SK-MEL-5 (cell line): Measurements from ENCODE around the gene DPF3. TPM values are rescaled to one million over a fixed set of nuclear protein-coding genes. Genes with fewer than 3 reads are reported as not detected.

Experiments used
- DNase-seq: peaks from one replicate; pipeline ENCODE4 v3.0.0-alpha.2; 2016; ENCODE audit warnings: low read depth, low spot score
- in situ Hi-C: cut with HindIII; loops from 2 replicates; pipeline ENCODE4 v1.10.0; 2016; ENCODE audit warnings: low sequenced_read_pairs, high pct_unique_total_duplicates, low pct_unique_long_range_greater_than_20kb
- total RNA-seq: library from RNA; depleted of rRNA; stranded (reverse); fragments of >200 nt; shearing (Covaris generic); gene quantifications from 2 replicates; pipeline ENCODE4 v1.2.3, GENCODE V29; 2014

The DPF3 gene
- total RNA-seq, 1 experiment from 2014 or later = 1.3 TPM

DNA sequence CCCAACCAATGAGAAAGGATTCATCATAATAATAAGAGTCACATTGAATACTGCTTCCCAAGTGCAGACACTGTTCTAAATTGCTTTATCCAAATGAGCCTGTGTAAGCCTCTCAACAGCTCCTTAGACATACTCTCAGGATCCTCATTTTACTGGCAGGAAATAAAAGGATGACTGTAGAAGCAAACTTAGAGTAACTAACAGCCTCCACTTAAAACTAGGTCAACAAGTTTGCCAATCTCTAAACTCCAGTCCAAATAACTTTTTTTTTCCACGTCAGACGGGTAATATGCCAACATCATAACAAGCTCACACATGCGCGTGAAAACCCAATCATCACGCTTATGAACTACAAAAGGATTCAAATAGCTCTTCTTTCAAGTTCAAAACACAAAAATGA is 15.3 kb upstream of the DPF3 start:
- in situ Hi-C loops = no loop called here
- no peak for DNase-seq

DNA sequence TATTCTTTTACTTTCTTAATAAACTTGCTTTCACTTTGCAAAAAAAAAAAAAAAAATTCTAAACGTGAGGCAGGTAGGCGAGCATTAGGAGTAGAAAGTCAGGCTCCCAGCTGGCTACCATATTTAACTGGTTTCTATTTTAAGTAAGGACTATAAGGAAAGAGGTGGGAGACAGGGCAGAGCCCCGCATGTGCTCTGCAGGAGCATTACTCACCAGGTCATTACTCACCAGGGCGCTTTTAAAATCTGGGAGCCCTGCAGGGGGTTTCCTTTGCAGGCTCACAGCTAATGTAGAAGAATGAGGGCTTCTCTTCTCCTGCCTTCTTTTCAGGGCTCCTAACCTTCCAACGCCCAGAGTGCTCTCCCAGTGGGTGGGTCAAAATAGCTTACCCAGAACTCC is 14.0 kb upstream of the DPF3 start:
- in situ Hi-C loops = no loop called here

DNA sequence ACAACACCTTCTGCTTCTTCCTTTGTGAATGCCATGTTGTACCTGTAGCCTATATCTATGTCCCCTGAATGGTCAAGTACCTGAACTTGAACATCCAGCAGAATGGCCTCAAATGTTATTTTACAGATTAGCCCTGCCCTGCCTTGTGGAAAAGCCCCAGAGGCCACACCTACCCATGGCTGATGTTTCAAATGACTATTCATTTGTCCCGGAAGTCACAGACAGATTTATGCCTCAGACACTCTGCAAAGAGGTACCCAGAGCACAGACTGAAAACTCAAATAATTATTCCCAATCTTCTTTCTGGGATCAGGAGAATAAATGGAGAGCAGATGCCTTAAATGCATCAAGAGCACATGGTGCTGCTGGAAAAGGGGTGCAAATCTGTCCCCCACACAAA is 13.0 kb upstream of the DPF3 start:
- DNase-seq = no peak
- in situ Hi-C loops = no loop called here

More for the DNA sequence above, 14.0 kb upstream of the DPF3 start:
- DNase-seq = peak; percentile 59

DNA sequence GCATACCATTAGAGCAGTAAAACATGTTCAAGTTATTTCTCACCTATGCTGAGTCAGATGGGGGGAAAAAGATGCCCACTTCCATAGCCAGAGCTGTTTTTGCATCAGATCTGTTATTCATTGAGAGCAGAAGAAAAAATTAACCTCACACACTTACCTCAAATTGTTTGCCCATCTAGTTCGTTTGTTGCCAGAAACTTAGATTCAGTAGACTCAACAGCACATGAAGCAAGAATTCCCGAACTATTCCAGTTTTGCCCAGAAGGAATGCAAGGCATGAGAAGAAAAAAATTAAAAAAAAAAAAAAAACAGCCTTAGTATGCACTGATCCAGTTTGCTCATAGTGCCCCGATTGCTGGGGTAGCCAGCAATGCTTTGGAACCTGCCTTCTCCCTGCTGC is 12.4 kb upstream of the DPF3 start:
- in situ Hi-C loops = no loop called here
- DNase-seq = no peak

DNA sequence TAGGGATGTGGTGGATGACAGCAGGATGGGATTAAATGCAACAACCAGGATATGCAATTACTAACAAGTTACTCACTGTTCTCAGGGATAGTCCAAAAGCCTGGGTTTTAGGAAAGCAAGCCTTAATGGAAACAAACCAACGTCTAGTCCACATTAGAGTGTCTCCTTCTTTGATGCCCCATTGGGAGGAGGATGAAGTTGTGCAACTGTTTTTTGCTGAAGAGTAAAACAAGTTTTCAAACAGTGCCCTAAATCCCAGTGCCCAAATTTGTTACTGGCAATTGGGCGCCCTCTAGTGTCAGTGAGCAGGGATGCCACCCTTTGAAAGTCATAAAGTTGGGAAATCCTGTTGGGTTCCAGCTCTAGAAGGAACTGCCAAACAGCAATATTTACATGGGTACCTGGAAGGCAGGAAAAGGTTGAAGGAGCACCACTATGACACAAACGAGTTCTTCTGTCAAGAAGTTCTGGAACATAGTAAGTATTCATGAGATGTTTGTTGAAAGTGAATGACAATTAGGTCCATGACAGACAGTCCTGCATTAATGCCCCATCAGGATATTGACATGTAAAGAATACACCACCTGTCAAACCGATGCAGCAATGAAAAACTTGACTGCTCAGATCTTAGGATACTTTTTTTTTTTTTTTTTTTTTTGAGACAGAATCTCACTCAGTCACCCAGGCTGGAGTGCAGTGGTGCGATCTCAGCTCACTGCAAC is 11.1 kb upstream of the DPF3 start:
- in situ Hi-C loops = no loop called here

DNA sequence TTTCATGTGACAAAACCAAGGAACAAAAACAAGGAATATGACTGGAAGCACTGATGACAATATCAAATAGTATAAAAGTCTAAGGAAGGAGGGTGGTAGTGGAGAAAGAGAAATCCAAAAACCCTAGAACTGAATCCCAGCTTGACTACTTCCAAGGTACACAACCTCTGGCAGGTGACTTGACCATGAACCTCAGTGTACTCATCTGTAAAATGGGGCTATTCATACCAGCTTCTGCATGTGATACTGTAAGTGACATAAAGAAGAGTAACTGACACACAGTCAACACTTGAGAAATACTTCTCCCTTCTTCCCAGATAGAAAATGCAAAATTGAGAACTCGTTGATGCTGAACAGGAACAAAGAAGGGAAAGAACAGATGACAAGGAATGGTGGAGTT is 10.3 kb upstream of the DPF3 start:
- no peak for DNase-seq
- in situ Hi-C loops = no loop called here

More for the DNA sequence above, 11.1 kb upstream of the DPF3 start:
- peak; percentile 73 for DNase-seq

DNA sequence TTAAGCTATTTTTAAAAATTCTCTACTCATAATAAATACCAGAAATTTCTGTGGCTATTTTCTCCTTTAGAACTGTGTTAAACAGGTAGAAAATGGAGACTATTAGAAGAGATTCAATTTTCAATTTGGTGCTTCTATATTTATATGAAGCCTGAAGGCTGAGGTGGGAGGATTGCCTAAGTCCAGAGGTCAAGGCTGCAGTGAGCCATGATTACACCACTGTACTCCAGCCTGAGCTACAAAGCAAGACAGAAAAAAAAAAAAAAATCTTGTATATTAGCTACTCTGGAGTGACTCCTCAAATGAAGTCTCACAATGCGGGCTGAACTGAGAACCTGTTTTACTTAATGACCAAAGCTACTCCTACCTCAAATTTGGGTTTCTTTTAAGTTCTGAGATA is 9.8 kb upstream of the DPF3 start:
- in situ Hi-C loops = no loop called here
- no peak for DNase-seq

DNA sequence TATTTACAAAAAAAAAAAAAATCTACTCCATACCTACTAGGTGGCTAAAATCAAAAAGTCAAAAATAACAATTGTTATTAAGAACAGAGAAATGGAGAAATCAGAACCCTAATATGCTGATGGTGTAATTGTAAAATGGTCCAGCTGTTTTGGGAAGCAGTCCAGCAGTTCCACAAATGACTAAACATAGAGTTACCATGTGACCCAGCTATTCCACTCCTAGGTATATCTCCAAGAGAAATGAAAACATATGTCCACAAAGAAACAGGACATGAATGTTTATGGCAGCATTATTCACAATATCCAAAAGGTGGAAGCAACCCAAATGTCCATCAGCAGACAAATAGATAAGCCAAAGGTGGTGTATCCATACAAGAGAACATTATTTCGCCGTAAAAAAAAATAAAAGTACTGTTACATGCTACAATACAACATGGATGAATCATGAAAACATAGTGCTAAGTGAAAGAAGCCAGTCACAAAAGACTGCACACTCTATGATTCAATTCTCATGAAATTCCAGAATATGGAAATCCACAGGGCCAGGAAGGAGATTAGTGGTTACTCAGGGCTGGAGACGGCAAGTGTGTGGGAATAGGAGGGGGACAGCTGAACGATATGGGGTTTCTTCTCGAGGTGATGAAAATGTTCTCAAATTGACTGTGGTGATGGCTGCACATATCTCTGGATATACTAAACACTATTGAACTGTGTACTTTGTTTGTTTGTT is 9.1 kb upstream of the DPF3 start:
- no peak for DNase-seq
- in situ Hi-C loops = no loop called here

DNA sequence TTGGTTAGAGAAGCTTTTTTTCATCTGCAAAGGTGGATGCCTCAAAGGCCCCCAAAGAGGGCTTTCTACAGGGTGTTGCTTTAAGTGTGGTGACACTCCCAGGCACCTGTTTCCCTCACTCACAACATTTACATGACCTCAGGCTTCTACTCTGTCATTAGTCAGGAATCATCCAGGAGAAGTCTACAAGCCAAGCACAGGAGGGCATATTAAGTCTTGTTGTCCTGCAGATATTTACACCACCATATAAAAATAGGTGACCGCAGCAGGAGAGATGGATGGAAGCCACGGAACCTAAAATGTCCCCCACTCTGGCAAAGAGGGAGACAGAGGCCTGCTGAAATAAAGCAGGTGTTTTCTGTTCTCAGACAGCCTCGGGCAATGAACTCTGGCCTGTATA is 7.5 kb upstream of the DPF3 start:
- in situ Hi-C loops = no loop called here
- DNase-seq = no peak

DNA sequence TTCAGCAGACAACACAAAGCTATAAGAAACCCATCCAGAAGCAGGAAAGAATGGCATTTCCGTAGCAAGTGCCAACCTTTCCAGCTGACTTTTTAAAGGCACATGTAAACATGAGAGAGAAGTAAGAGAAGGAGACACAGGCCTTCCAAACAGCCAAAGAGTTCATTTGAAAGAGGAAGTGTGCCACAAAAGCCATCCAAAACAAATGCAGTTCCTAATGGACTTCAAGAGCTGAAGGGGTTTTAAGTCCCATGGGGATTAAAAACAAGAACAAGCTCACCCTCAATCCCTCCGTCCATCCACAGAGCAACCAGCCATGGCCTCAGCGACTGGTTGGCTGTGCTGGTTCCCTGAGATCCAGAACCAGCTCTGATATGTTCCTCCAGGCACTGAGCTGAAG is 4.5 kb upstream of the DPF3 start:
- in situ Hi-C loops = no loop called here

DNA sequence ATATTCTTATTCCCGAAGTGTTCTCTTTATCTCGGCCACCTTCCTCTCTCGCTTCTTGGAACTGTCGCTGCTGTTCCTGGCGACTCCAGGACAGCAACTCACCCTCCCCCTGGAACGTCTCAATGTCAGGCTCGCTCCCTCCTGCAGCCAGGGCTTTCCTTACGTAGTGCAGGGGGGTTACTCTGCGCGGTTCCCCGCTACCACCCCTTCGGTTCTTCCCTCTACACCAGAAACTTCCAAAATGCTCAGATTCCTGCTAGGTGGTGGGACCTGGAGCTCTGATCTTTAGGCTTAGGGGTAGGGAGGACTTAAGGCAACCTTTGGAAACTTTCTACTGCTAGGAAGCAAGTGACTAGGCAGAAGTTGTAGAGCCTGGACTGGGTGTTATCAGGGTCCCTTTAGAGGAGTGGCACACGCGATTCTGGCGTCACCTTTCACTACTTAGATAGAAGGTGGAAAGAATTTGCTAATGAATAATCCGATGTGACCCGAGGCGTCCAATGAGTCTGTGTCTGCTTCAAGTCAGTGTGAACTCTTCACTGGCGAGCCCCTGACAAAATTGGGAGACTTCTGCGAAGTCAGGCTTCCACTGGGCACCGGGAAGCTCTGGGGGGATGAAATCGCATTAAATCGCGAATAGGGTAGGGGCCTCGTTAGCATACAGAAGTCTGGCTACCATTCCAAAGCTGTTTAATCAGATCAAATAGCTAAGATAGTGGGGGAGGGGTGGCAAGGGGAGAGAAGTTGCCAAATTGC is 900 bp upstream of the DPF3 start:
- no peak for DNase-seq
- in situ Hi-C loops = no loop called here

More for the DNA sequence above, 4.5 kb upstream of the DPF3 start:
- DNase-seq = no peak

DNA sequence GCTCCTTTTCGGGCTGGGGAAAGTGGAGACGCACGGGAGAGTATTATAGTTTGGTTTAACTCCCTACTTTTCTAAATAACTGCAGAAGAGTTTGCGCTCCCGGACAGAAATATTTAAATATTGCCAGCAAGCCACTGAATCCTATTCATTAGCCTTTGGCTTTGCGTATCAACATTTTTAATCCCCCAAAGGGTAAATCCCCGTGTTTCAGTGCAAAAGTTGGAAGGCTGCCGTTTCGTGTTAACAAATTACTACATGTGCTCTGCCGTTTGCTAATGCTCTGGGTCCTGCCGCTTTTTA is 372 bp upstream of the DPF3 start:
- in situ Hi-C loops = no loop called here
- no peak for DNase-seq

DNA sequence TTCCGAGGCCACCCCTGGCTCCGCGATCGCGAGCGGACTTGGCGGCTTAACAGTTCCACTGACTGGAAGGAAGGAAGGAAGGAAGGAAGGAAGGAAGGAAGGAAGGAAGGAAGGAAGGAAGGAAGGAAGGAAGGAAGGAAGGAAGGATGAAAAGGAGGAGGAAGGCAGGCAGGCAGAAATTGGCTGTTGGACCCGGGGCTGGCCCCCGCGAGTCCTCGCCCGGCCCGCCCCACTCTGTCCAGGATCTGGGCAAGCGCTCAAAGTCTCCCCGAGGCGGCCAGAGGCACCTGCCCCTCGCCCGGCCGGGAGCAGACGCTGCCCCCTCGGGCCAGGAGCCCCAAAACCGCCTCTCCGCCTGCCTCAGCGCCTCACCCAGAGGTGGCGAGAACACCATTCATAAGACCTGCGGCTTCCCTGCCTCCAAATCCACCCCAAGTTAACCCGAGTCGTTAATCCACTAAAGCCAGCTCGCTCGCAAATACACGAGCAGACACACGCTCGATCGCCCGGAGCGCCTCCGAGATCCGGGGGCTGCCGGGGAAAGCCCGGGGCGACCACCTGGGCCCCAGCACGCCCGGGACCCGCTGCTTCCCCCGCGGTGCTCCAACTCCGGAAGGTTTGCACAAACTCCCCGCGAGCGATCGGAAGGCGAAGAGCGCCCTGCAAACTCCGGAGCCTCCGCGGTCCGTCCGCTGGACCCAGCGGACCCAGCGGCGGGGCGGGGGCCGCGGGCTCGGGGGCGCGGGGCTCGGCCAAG is 844 bp downstream of the DPF3 start:
- DNase-seq = no peak
- in situ Hi-C loops = no loop called here

DNA sequence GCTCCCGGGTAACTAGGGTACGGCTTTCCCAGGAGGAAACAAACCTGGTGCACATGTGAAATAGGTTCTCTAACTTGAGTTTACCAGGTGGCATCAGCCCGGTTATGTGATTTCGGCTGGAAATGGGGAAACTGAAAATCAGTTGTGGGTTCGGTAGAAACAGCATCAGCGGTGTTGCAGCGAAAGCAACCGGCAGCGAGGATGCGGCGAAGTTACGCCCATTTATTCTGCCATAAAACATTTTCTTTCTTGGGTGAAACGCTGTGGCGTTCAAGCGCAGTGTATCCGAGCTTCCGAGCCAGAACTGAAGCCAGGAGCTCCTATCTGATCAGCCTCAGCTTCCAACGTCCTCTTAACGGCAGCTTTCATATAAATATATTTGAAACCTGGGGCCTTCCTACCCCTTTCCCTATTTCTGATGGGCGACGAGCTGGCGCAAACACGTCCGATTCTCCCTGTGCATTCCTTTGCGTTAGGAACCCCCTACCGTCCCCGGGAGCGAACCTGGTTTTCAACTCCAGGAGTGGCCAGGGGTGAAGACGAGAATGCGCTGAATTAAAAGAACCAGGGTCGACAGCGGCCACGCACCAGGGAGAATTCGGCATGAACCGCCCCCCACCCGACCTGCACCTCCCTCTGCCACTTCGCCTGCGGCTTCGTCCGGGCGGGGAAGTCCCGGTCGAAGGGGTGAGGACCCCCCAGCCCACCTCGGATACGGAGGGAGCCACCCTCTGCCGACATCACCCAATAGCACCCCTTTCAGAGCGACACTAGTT is 1.6 kb downstream of the DPF3 start:
- in situ Hi-C loops = no loop called here
- DNase-seq = no peak

DNA sequence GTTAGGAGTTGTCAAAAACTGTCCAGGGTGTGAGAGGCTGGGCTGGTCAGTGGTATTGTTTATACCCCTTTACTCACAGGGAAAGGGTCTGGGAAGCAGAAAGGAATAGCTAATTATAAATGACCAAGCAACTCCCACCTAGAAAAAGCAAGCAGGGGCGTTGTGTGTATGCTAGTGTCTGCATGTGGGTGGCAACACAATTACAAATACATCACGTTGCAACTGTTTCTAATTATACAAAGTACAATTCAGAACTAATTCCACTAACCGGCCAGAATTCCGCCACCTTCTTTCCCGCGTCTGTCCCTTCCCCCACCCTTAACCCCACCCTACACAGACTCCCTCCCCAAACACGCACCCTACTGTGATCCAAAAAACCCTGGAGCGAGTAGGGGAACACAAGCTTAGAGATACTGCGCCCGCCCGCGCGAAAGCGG is 2.2 kb downstream of the DPF3 start:
- in situ Hi-C loops = no loop called here
- DNase-seq = no peak

DNA sequence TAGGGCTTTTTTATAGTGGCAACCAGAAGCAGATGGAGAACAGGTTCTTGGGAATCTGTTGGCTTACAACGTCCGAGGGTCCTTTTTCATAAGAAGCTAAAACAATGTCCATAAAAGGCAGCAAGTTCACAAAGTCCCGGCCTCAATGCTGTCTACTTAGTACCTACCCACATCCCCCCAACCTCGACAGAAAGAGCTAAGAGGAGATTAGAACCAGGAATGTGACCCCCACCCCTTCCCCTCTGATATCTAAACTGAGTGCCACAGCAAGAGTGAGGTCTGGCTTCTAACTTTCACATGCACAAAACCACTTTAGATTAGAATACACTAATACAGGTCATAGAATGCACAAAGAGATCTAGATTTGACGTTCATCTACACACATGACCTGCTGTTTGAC is 4.5 kb downstream of the DPF3 start:
- DNase-seq = no peak
- in situ Hi-C loops = no loop called here

DNA sequence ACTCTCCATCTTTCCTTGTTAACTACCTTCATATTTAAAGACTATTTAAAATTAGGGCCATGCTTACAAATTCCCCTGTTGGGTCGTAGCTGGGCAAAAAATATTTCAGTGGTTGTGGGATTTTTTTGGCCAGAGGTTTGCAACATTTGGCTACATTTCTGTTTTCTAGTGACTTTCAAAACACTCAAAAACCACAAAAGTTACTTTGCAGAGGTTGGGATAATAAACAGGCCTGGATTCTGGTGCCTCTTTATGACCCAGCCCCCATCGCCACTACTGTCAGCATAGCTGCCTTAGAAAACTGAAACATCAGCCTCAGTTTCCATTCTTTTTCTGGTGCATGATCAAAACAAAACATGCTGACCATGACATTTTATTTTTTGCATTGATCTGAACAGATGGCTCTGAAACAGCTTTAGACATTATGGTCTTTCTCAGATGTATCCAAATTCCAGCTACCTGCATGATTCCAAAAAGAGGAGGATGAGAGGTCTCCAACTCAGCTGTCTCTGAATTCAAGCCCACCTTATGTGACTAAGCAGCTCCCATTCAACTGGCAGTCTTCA is 5.2 kb downstream of the DPF3 start:
- in situ Hi-C loops = no loop called here
- DNase-seq = no peak
